CD4-positive, alpha-beta T cell treated with Interleukin-12 subunit alpha and Interleukin-12 subunit beta, for 1 hour (primary cell): ENCODE measurements around the gene MYO5B.
"Not testable (repeated sequence)": the region's sequence is repeated elsewhere in the genome, so short reads cannot be mapped to it uniquely, and the experiment has no call there.

Experiments
- DNase-seq: peaks from one replicate; pipeline ENCODE4 v3.0.0-alpha.2; 2020

MYO5B gene

GRCh38 chr18:50194631-50195532 lies at the start of gene MYO5B:
MYO5B (minus strand) TSS chr18:50195147; CDS start chr18:50194793, 354 bp downstream.
- DNase-seq = peak; percentile 45

- not testable (repeated sequence) for DNase-seq
Observed at GRCh38 chr18:50241768-50242167, 46.8 kb upstream of the MYO5B start.

GRCh38 chr18:50240080-50240563 lies 45.2 kb upstream of the MYO5B start:
- DNase-seq = no peak

GRCh38 chr18:50232419-50232818 lies 37.5 kb upstream of the MYO5B start:
- DNase-seq = no peak

GRCh38 chr18:50231621-50232020 lies 36.7 kb upstream of the MYO5B start:
- DNase-seq = no peak

GRCh38 chr18:50220249-50220648 lies 25.3 kb upstream of the MYO5B start:
- DNase-seq = not testable (repeated sequence)

- peak; percentile 39 for DNase-seq
Observed at GRCh38 chr18:50218432-50219197, 23.7 kb upstream of the MYO5B start.

GRCh38 chr18:50209311-50209710 lies 14.4 kb upstream of the MYO5B start:
- DNase-seq = no peak

GRCh38 chr18:50207722-50208121 lies 12.8 kb upstream of the MYO5B start:
- no peak for DNase-seq

- peak; percentile 4 for DNase-seq
Observed at GRCh38 chr18:50203801-50204604, 9.1 kb upstream of the MYO5B start.

GRCh38 chr18:50201476-50202018 lies 6.6 kb upstream of the MYO5B start:
- DNase-seq = no peak

- no peak for DNase-seq
Observed at GRCh38 chr18:50199921-50200320, 5.0 kb upstream of the MYO5B start.

GRCh38 chr18:50199346-50199855 lies 4.5 kb upstream of the MYO5B start:
- no peak for DNase-seq

GRCh38 chr18:50196261-50196660 lies 1.3 kb upstream of the MYO5B start:
- no peak for DNase-seq

GRCh38 chr18:50195689-50196088 lies 742 bp upstream of the MYO5B start:
- DNase-seq = no peak

- DNase-seq = no peak
Observed at GRCh38 chr18:50193796-50194630, 934 bp downstream of the MYO5B start.

- DNase-seq = no peak
Observed at GRCh38 chr18:50192995-50193795, 1.8 kb downstream of the MYO5B start.

GRCh38 chr18:50190926-50191325 lies 4.0 kb downstream of the MYO5B start:
- DNase-seq = no peak

GRCh38 chr18:50190236-50190635 lies 4.7 kb downstream of the MYO5B start:
- DNase-seq = no peak

GRCh38 chr18:50189160-50189559 lies 5.8 kb downstream of the MYO5B start:
- DNase-seq = no peak

- DNase-seq = no peak
Observed at GRCh38 chr18:50188652-50189051, 6.3 kb downstream of the MYO5B start.
